ENCODE data around the gene INTS6.

DNA sequence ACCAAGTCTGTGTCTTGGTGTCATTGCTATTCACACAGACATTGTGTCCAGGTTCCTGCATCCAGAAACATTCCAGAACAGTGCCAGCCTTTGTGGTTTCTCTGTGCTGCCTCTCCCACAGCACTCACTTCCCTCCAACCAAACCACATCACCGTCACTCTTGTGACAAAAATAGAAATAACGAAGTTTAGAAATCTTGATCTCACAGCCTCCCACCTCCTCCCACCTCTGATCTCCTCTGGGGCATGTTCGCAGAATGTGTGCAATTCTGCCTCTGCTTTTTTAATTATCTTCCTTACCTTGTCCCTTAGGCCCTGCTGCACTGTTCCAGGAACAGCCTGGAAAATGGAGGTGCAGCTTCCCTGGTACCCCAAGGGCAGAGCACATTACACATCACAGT, 122.0 kb downstream of the INTS6 start:
- TF ChIP-seq, protein P1, sequence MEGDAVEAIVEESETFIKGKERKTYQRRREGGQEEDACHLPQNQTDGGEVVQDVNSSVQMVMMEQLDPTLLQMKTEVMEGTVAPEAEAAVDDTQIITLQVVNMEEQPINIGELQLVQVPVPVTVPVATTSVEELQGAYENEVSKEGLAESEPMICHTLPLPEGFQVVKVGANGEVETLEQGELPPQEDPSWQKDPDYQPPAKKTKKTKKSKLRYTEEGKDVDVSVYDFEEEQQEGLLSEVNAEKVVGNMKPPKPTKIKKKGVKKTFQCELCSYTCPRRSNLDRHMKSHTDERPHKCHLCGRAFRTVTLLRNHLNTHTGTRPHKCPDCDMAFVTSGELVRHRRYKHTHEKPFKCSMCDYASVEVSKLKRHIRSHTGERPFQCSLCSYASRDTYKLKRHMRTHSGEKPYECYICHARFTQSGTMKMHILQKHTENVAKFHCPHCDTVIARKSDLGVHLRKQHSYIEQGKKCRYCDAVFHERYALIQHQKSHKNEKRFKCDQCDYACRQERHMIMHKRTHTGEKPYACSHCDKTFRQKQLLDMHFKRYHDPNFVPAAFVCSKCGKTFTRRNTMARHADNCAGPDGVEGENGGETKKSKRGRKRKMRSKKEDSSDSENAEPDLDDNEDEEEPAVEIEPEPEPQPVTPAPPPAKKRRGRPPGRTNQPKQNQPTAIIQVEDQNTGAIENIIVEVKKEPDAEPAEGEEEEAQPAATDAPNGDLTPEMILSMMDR (IDR thresholded peaks at IDR 0.05), result no peak
- TF ChIP-seq TCF7 (CRISPR knock-in tag; IDR thresholded peaks at IDR 0.05; ENCODE audit: low read depth) (no peak), FOXP1 (CRISPR knock-in tag; IDR thresholded peaks at IDR 0.05; ENCODE audit: borderline replicate concordance) (no peak), FOXJ3 (CRISPR knock-in tag; IDR thresholded peaks at IDR 0.05; ENCODE audit: borderline replicate concordance) (no peak), RORB (CRISPR knock-in tag; IDR thresholded peaks at IDR 0.05) (no peak)
- TF ChIP-seq, protein P2, sequence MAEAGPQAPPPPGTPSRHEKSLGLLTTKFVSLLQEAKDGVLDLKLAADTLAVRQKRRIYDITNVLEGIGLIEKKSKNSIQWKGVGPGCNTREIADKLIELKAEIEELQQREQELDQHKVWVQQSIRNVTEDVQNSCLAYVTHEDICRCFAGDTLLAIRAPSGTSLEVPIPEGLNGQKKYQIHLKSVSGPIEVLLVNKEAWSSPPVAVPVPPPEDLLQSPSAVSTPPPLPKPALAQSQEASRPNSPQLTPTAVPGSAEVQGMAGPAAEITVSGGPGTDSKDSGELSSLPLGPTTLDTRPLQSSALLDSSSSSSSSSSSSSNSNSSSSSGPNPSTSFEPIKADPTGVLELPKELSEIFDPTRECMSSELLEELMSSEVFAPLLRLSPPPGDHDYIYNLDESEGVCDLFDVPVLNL (CRISPR knock-in tag; IDR thresholded peaks at IDR 0.05; ENCODE audit: borderline replicate concordance, low read depth), result no peak
- TF ChIP-seq, protein P3, sequence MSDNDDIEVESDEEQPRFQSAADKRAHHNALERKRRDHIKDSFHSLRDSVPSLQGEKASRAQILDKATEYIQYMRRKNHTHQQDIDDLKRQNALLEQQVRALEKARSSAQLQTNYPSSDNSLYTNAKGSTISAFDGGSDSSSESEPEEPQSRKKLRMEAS (CRISPR knock-in tag; IDR thresholded peaks at IDR 0.05), result no peak
- TF ChIP-seq, protein P4, sequence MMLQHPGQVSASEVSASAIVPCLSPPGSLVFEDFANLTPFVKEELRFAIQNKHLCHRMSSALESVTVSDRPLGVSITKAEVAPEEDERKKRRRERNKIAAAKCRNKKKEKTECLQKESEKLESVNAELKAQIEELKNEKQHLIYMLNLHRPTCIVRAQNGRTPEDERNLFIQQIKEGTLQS (CRISPR knock-in tag; conservative IDR thresholded peaks at IDR 0.05), result no peak
- TF ChIP-seq, protein P5, sequence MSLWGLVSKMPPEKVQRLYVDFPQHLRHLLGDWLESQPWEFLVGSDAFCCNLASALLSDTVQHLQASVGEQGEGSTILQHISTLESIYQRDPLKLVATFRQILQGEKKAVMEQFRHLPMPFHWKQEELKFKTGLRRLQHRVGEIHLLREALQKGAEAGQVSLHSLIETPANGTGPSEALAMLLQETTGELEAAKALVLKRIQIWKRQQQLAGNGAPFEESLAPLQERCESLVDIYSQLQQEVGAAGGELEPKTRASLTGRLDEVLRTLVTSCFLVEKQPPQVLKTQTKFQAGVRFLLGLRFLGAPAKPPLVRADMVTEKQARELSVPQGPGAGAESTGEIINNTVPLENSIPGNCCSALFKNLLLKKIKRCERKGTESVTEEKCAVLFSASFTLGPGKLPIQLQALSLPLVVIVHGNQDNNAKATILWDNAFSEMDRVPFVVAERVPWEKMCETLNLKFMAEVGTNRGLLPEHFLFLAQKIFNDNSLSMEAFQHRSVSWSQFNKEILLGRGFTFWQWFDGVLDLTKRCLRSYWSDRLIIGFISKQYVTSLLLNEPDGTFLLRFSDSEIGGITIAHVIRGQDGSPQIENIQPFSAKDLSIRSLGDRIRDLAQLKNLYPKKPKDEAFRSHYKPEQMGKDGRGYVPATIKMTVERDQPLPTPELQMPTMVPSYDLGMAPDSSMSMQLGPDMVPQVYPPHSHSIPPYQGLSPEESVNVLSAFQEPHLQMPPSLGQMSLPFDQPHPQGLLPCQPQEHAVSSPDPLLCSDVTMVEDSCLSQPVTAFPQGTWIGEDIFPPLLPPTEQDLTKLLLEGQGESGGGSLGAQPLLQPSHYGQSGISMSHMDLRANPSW (CRISPR knock-in tag; conservative IDR thresholded peaks at IDR 0.05; ENCODE audit: low read depth), result no peak
